Testis (tissue), 3 donors: ENCODE data around the gene TMEM184A. TPM values are rescaled to one million over a fixed set of nuclear protein-coding genes. Genes with fewer than 3 reads are reported as not detected.
"Not testable (repeated sequence)": the region's sequence is repeated elsewhere in the genome, so short reads cannot be mapped to it uniquely, and the experiment has no call there.

Experiments
- DNase-seq: peaks from one replicate; pipeline ENCODE4 v3.0.0-alpha.2; 2019
- H3K27ac ChIP-seq, 2 donors: fragments of 200-600 bp; sonication (generic); one replicate each; pipeline ENCODE4 v1.5.1; 2019
- H3K27me3 ChIP-seq: fragments of 200-600 bp; sonication (generic); one replicate; pipeline ENCODE4 v1.5.1; 2019
- H3K36me3 ChIP-seq: fragments of 200-600 bp; sonication (generic); one replicate; pipeline ENCODE4 v1.5.1; 2017; ENCODE audit warnings: low read depth; ENCODE audit errors: missing control alignments
- H3K4me1 ChIP-seq: fragments of 200-600 bp; sonication (generic); one replicate; pipeline ENCODE4 v1.5.1; 2019
- H3K4me3 ChIP-seq, 2 donors: fragments of 200-600 bp; sonication (generic); one replicate each; pipeline ENCODE4 v1.5.1; 2017 to 2019
- H3K9me3 ChIP-seq: fragments of 200-600 bp; sonication (generic); one replicate; pipeline ENCODE4 v1.5.1; 2017
- POLR2A ChIP-seq: fragments of 450-650 bp; IDR thresholded peaks from one replicate; pipeline ENCODE4 v1.6.1; 2017; ENCODE audit warnings: antibody characterized with exemption, mild to moderate bottlenecking, moderate library complexity
- WGBS, 2 donors: methylation state at CpG; one replicate each; pipeline ENCODE4 v1.1.5; 2018; 5-methylcytosine and 5-hydroxymethylcytosine counted together
- intact Hi-C: fragments of 100-400 bp; cut with DNase I; formaldehyde crosslinking; loops from one replicate; pipeline ENCODE4 v1.15.1; 2023; ENCODE audit warnings: low total_unique reads
- polyA plus RNA-seq: library from polyadenylated mRNA; stranded (reverse); fragments of 350-450 nt; fragmentation: Illumina TruSeq; extraction: RNeasy Lipid Tissue Mini Kit (QIAGEN cat#74804); gene quantifications from one replicate; pipeline ENCODE4 v1.2.3, GENCODE V29; 2014; ENCODE audit warnings: low read depth, low replicate concordance; ENCODE audit not compliant: insufficient read depth
- total RNA-seq, 2 donors: library from RNA; depleted of rRNA; stranded (reverse); fragments of >200 nt; gene quantifications; one replicate each; pipeline ENCODE4 v1.2.3, GENCODE V29; 2016
- TF ChIP-seq, protein P1 (sequence below), 3 experiments: fragments of 450-650 bp in 2 of 3; fragments of 200-600 bp in 1 of 3; sonication (generic) in 1 of 3; IDR thresholded peaks; one replicate each; pipeline ENCODE4 v1.5.1; 2016 to 2019; ENCODE audit warnings: antibody characterized with exemption in 3 of 3, mild to moderate bottlenecking in 2 of 3, moderate library complexity in 1 of 3

The TMEM184A gene
- total and polyA plus RNA-seq, 3 donors from 2014 or later, result 7.1 to 20.9 (median 18.7) TPM

DNA sequence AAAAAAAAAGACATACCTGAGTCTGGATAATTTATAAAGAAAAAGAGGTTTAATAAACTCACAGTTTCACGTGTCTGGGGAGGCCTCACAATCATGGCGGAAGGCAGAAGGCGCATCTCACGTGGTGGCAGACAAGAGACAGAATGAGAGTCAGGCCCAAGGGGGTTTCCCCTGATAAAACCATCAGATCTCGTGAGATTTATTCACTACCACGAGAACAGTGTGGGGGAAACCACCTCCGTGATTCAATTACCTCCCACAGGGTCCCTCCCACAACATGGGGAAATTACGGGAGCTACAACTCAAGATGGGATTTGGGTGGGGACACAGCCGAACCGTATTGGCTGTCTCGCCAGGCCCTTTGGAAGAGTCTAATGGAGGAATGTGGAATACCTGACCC lies 34.5 kb downstream of the TMEM184A start:
- no peaks in the 10 kb centered on the region for H3K36me3 ChIP-seq
- no peaks in the 10 kb centered on the region for H3K27me3 ChIP-seq
- no peaks in the 10 kb centered on the region for H3K9me3 ChIP-seq
- H3K4me1 ChIP-seq, result no peaks in the 10 kb centered on the region
- intact Hi-C loops, result no loop called here
- TF ChIP-seq, protein P1, sequence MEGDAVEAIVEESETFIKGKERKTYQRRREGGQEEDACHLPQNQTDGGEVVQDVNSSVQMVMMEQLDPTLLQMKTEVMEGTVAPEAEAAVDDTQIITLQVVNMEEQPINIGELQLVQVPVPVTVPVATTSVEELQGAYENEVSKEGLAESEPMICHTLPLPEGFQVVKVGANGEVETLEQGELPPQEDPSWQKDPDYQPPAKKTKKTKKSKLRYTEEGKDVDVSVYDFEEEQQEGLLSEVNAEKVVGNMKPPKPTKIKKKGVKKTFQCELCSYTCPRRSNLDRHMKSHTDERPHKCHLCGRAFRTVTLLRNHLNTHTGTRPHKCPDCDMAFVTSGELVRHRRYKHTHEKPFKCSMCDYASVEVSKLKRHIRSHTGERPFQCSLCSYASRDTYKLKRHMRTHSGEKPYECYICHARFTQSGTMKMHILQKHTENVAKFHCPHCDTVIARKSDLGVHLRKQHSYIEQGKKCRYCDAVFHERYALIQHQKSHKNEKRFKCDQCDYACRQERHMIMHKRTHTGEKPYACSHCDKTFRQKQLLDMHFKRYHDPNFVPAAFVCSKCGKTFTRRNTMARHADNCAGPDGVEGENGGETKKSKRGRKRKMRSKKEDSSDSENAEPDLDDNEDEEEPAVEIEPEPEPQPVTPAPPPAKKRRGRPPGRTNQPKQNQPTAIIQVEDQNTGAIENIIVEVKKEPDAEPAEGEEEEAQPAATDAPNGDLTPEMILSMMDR (IDR thresholded peaks at IDR 0.05), result no peak
- TF ChIP-seq POLR2A, result no peak
- H3K4me3 ChIP-seq, result no peak overlapping the region
- H3K27ac ChIP-seq, result no peak overlapping the region
- no peak for DNase-seq
- 71 to 79% methylated on average over 11 of the region's 11 CpGs for WGBS, 2 donors

DNA sequence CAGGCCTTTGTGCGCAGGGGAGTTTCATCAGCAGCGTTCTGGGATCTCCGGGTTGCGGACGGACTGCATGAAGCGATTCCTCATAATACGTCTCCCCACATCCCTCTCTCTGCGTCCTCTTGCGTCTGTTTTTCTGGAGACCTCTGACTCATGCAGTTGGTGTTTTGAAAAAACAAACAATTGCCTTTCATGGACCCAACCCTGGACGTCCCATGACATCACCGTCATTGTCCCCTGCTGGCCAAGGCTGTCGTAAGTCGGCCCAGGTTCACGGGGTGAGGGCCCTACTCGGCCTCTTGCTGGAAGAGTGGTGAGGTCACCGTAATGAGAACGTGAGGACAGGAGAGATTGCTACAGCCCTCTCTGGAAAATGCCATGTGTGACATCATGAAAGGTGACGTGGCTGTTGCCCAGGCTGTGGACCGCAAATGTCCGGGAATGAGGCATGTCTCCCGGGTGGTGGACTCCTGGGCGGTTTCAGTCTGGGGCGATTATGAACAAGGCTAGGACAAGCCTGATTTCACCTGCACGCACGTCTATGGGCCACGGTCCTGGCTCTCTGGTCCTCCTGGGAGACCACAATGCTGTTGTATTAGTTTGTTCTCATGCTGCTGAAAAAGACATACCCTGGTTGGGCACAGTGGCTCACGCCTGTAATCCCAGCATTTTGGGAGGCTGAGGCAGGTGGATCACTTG lies 35.3 kb downstream of the TMEM184A start:
- no peak overlapping the region for H3K27ac ChIP-seq
- no peaks in the 10 kb centered on the region for H3K4me1 ChIP-seq
- H3K27me3 ChIP-seq, result no peaks in the 10 kb centered on the region
- TF ChIP-seq POLR2A, result no peak
- TF ChIP-seq, protein P1 (IDR thresholded peaks at IDR 0.05), result no peak
- DNase-seq, result no peak
- H3K9me3 ChIP-seq, result no peaks in the 10 kb centered on the region
- 78 to 88% methylated on average over 27 of the region's 27 CpGs for WGBS, 2 donors
- no peaks in the 10 kb centered on the region for H3K36me3 ChIP-seq
- H3K4me3 ChIP-seq, result no peak overlapping the region
- intact Hi-C loops, result no loop called here

DNA sequence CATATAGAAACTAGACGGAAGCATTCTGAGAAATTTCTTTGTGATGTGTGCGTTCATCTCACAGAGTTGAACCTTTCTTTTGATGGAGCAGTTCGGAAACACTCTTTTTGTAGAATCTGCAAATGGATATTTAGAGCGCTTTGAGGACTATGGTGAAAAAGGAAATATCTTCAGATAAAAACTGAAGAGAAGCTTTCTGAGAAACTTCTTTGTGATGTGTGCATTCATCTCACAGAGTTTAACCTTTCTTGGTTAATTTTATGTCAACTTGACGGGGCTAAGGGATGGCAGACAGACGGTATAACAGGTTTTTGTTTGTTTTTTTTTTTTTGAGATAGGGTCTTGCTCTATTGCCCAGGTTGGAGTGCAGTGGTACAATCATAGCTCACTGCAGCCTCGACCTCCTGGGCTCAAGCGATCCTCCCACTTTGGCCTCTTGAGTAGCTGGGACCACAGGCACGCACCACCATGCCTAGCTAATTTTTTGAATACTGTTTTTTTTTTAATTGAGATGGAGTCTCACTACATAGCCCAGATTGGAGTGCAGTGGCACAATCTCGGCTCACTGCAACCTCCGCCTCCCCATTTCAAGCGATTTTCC lies 36.6 kb downstream of the TMEM184A start:
- intact Hi-C loops, H3K27ac ChIP-seq, H3K9me3 ChIP-seq, H3K27me3 ChIP-seq, H3K4me1 ChIP-seq, H3K36me3 ChIP-seq, H3K4me3 ChIP-seq, DNase-seq: not testable (repeated sequence)
- whole genome bisulfite sequencing, 2 donors, result 93% methylated on average over 12 of the region's 12 CpGs

DNA sequence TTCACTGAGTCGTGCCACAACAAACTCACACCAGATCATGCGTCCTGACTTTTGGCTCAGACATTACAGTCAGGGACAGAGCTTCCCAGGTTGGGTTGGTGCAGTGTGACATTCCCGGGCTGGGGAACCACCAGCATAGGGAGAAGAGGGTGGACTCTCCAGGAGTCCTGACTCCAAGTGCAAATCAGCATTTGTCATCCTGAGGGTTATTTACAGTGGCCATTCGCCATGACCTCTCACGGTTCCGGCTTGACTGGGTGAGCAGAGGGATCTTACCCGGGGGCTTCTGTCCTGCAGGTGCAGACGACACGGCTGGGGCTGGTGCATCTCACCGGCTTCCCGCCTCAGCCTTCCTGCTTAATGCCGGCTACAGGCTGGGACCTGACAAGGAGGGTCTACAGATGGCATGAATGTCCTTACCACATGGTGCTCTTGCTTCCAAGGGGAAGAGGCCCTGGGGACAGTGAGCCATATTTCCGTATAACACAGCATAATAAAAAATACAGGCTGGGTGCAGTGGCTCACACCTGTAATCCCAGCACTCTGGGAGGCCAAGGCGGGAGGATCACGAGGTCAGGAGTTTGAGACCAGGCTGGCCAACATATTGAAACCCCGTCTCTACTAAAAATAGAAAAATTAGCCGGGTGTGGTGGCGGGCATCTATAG lies 39.3 kb downstream of the TMEM184A start:
- no peaks in the 10 kb centered on the region for H3K27me3 ChIP-seq
- TF ChIP-seq POLR2A, result no peak
- TF ChIP-seq, protein P1 (IDR thresholded peaks at IDR 0.05), result no peak
- no peak for DNase-seq
- H3K4me3 ChIP-seq, result no peak overlapping the region
- intact Hi-C loops, result no loop called here
- no peaks in the 10 kb centered on the region for H3K4me1 ChIP-seq
- no peaks in the 10 kb centered on the region for H3K36me3 ChIP-seq
- no peaks in the 10 kb centered on the region for H3K9me3 ChIP-seq
- WGBS, 2 donors, result 83% methylated on average over 9 to 18 of the region's 18 CpGs
- no peak overlapping the region for H3K27ac ChIP-seq

DNA sequence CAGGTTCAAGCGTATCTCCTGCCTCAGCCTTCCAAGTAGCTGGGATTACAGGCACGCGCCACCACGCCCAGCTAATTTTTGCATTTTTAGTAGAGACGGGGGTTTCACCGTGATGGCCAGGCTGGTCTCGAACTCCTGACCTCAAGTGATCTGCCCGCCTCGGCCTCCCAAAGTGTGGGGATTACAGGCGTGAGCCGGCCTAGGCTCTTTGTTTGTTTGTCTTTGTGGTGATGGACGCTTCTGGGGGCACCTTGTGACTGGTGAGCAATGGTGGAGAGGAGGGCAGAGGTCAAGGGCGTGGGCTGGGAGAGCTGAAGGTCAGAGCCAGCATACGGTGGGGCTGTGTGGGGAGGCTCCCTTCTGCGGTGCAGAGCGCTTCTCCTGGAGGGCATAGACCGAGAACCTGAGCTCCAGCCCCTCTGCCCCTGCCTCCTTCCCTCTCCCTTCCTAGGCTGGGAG lies 40.5 kb downstream of the TMEM184A start:
- H3K9me3 ChIP-seq, H3K4me3 ChIP-seq, H3K4me1 ChIP-seq, intact Hi-C loops, H3K36me3 ChIP-seq, H3K27me3 ChIP-seq, H3K27ac ChIP-seq, DNase-seq: not testable (repeated sequence)
- 68 to 73% methylated on average over 17 of the region's 17 CpGs for WGBS, 2 donors
